Sciatic nerve (tissue), 2 donors: Measurements from ENCODE around the gene SYNE2. TPM values are rescaled to one million over a fixed set of nuclear protein-coding genes. Genes with fewer than 3 reads are reported as not detected.
A peak's percentile ranks its signal among the peaks of the same experiment; 100 is the strongest.

Experiments used
- ATAC-seq: fragments of 200-7000 bp; cut with Tn5 transposase; one replicate; pipeline ENCODE4 v1.9.1; 2020; ENCODE audit warnings: mild to moderate bottlenecking, moderate library complexity
- DNase-seq: peaks from one replicate; pipeline ENCODE4 v3.0.0-alpha.2; 2020; ENCODE audit warnings: low spot score
- intact Hi-C: fragments of 100-400 bp; cut with DNase I; formaldehyde crosslinking; loops from one replicate; pipeline ENCODE4 v1.14.2; 2022
- total RNA-seq: library from RNA; stranded (reverse); fragmentation: NEBNext Ultra II Directional; extraction: Animal tissue kit (Norgen Biotek cat#: 25700); gene quantifications from one replicate; pipeline ENCODE4 v1.2.1, GENCODE V29; 2021
- donor health status: DM: no; HTN: no; CAD: no.
- donor health status: DM: no; HTN: no; CAD: no.

The SYNE2 gene
- total RNA-seq, 1 donor from 2014 or later, result 172 TPM

- DNase-seq (no peak), ATAC-seq (no peak)
- intact Hi-C loops, result no loop called here
Observed at GRCh38 chr14:64217308-64217707, 364.5 kb downstream of the SYNE2 start.

- DNase-seq (no peak), ATAC-seq (no peak)
- intact Hi-C loops, result no loop called here
Observed at GRCh38 chr14:64217834-64218233, 365.0 kb downstream of the SYNE2 start.

- DNase-seq (no peak), ATAC-seq (no peak)
- intact Hi-C loops, result no loop called here
Observed at GRCh38 chr14:64218344-64219240, 365.8 kb downstream of the SYNE2 start.

- DNase-seq (no peak), ATAC-seq (no peak)
- intact Hi-C loops, result no loop called here
Observed at GRCh38 chr14:64220056-64220455, 367.3 kb downstream of the SYNE2 start.

GRCh38 chr14:64220466-64220865 lies 367.7 kb downstream of the SYNE2 start:
- intact Hi-C loops, result no loop called here
- DNase-seq, result no peak
- peak; percentile 16 for ATAC-seq

- DNase-seq (no peak), ATAC-seq (no peak)
- intact Hi-C loops, result no loop called here
Observed at GRCh38 chr14:64221391-64222003, 368.7 kb downstream of the SYNE2 start.

- DNase-seq (no peak), ATAC-seq (no peak)
- intact Hi-C loops, result no loop called here
Observed at GRCh38 chr14:64225151-64225757, 372.4 kb downstream of the SYNE2 start.

- intact Hi-C loops, result no loop called here
- ATAC-seq (no peak), DNase-seq (no peak)
Observed at GRCh38 chr14:64227856-64228255, 375.1 kb downstream of the SYNE2 start.

- DNase-seq (no peak), ATAC-seq (no peak)
- intact Hi-C loops, result no loop called here
Observed at GRCh38 chr14:64229489-64229888, 376.7 kb downstream of the SYNE2 start.

GRCh38 chr14:64232095-64232838 lies 379.5 kb downstream of the SYNE2 start:
- intact Hi-C loops, result no loop called here
- peak; percentile 80 for ATAC-seq
- DNase-seq, result no peak

GRCh38 chr14:64232944-64233343 lies 380.1 kb downstream of the SYNE2 start:
- intact Hi-C loops, result no loop called here
- DNase-seq (no peak), ATAC-seq (no peak)

- intact Hi-C loops, result no loop called here
- ATAC-seq (no peak), DNase-seq (no peak)
Observed at GRCh38 chr14:64233531-64234190, 380.9 kb downstream of the SYNE2 start.

GRCh38 chr14:64234877-64235651 lies 382.3 kb downstream of the SYNE2 start:
- DNase-seq (no peak), ATAC-seq (peak; percentile 48)
- intact Hi-C loops, result no loop called here

GRCh38 chr14:64235652-64236640 lies 383.1 kb downstream of the SYNE2 start:
- ATAC-seq (peak; percentile 26), DNase-seq (no peak)
- intact Hi-C loops, result no loop called here

GRCh38 chr14:64238049-64238448 lies 385.2 kb downstream of the SYNE2 start:
- no peak for DNase-seq
- intact Hi-C loops, result no loop called here
- no peak for ATAC-seq

GRCh38 chr14:64238631-64239030 lies 385.8 kb downstream of the SYNE2 start:
- DNase-seq (no peak), ATAC-seq (no peak)
- intact Hi-C loops, result no loop called here

GRCh38 chr14:64244279-64244678 lies 391.5 kb downstream of the SYNE2 start:
- intact Hi-C loops, result no loop called here
- ATAC-seq (no peak), DNase-seq (no peak)
